CD4-positive, alpha-beta T cell (primary cell): ENCODE data around the gene WASL. TPM values are rescaled to one million over a fixed set of nuclear protein-coding genes. Genes with fewer than 3 reads are reported as not detected.

ENCODE experiments used
- ATAC-seq: fragments of 200-7000 bp; cut with Tn5 transposase; one replicate; pipeline ENCODE4 v1.10.0; 2022; ENCODE audit warnings: mild to moderate bottlenecking; ENCODE audit not compliant: poor library complexity
- CTCF ChIA-PET: fragments of 350-600 bp; sonication (Branson Sonifier 250); formaldehyde crosslinking; loops from one replicate; lab custom pipeline; 2021; ENCODE audit warnings: antibody characterized with exemption, inconsistent platforms; lab: Charles Lee
- POLR2A ChIA-PET: fragments of 350-600 bp; sonication (Branson Sonifier 250); formaldehyde crosslinking; loops from one replicate; lab custom pipeline; 2021; ENCODE audit warnings: antibody characterized with exemption, inconsistent platforms; lab: Charles Lee
- DNase-seq, 14 experiments: peaks; one replicate each; pipeline ENCODE4 v3.0.0-alpha.2; 2013 to 2020; ENCODE audit warnings: mixed read lengths in 2 of 14
- H3K27ac ChIP-seq, 2 donors: one replicate each; pipeline versions ENCODE4 v1.5.1 to v1.7.0; 2013; ENCODE audit warnings: low read length in 2 of 2, low read depth in 1 of 2, mild to moderate bottlenecking in 1 of 2
- H3K27me3 ChIP-seq, 2 experiments: 1 replicate in 1 of 2; 2 replicates in 1 of 2; pipeline versions ENCODE4 v1.6.1 to v1.7.0; 2013; ENCODE audit warnings: low read length in 2 of 2, control low read depth in 1 of 2, mild to moderate bottlenecking in 1 of 2, moderate library complexity in 1 of 2; ENCODE audit not compliant: insufficient read depth in 2 of 2, control insufficient read depth in 1 of 2
- H3K36me3 ChIP-seq: one replicate; pipeline ENCODE4 v1.6.1; 2013; ENCODE audit warnings: low read length, control low read depth; ENCODE audit not compliant: insufficient read depth
- H3K4me1 ChIP-seq: one replicate; pipeline ENCODE4 v1.6.1; 2013; ENCODE audit warnings: low read length, control low read depth; ENCODE audit not compliant: insufficient read depth
- H3K4me3 ChIP-seq: one replicate; pipeline ENCODE4 v1.5.1; 2013; ENCODE audit warnings: mild to moderate bottlenecking, low read length, moderate library complexity
- H3K9me3 ChIP-seq, 2 experiments: 1 replicate in 1 of 2; 2 replicates in 1 of 2; pipeline versions ENCODE4 v1.6.1 to v1.7.0; 2013; ENCODE audit warnings: low read length in 2 of 2, mild to moderate bottlenecking in 2 of 2, control low read depth in 1 of 2, moderate library complexity in 1 of 2; ENCODE audit not compliant: control insufficient read depth in 1 of 2, insufficient read depth in 1 of 2
- H3K27ac Mint-ChIP-seq: one replicate; pipeline ENCODE4 v1.8.0; 2020; ENCODE audit warnings: mixed read lengths
- H3K27me3 Mint-ChIP-seq: one replicate; pipeline ENCODE4 v1.8.0; 2021; ENCODE audit warnings: mixed read lengths
- H3K36me3 Mint-ChIP-seq: one replicate; pipeline ENCODE4 v1.8.0; 2021; ENCODE audit warnings: low read depth, mixed read lengths
- H3K4me1 Mint-ChIP-seq: one replicate; pipeline ENCODE4 v1.8.0; 2021; ENCODE audit warnings: low read depth, mixed read lengths
- H3K4me3 Mint-ChIP-seq: one replicate; pipeline ENCODE4 v1.8.0; 2020; ENCODE audit warnings: mild to moderate bottlenecking, mixed read lengths
- H3K9me3 Mint-ChIP-seq: one replicate; pipeline ENCODE4 v1.8.0; 2020; ENCODE audit warnings: mixed read lengths
- CTCF ChIP-seq: fragments of 200-600 bp; IDR thresholded peaks from one replicate; pipeline ENCODE4 v1.8.0; 2022; ENCODE audit warnings: antibody characterized with exemption, mild to moderate bottlenecking
- intact Hi-C, 2 experiments: fragments of 100-400 bp; cut with DNase I in 1 of 2; cut with micrococcal nuclease in 1 of 2; formaldehyde crosslinking; loops; one replicate each; pipeline versions ENCODE4 v1.15.1 to v1.9.0; 2023 to 2025; cut with DNase I, micrococcal nuclease
- total RNA-seq, 174 experiments: library from RNA in 2 of 174; stranded (reverse) in 2 of 174; gene quantifications; one replicate each; pipeline ENCODE4 v1.2.3 and lab custom pipeline; 2021 to 2026

WASL gene
- total RNA-seq, 2 experiments from 2014 or later = 8.6 to 9.3 TPM

GRCh38 chr7:123768493-123768892 is 19.7 kb upstream of the WASL start:
- Mint-ChIP-seq H3K27ac (no peak overlapping the region), H3K4me1 (no peaks in the 10 kb centered on the region), H3K9me3 (no peaks in the 10 kb centered on the region), H3K4me3 (no peak overlapping the region), H3K36me3 (no peaks in the 10 kb centered on the region), H3K27me3 (peaks cover 7% of the 10 kb centered on the region)
- no peaks in the 10 kb centered on the region for H3K36me3 ChIP-seq
- H3K4me1 ChIP-seq = no peaks in the 10 kb centered on the region
- ChIA-PET POLR2A (no interaction called here), CTCF (no interaction called here)
- no peak overlapping the region for H3K4me3 ChIP-seq
- no peak for ATAC-seq
- DNase-seq = no peak
- H3K27ac ChIP-seq = no peak overlapping the region
- no peaks in the 10 kb centered on the region for H3K9me3 ChIP-seq
- intact Hi-C loops = no loop called here
- H3K27me3 ChIP-seq = no peaks in the 10 kb centered on the region
- no peak for TF ChIP-seq CTCF

GRCh38 chr7:123763191-123763661 is 14.4 kb upstream of the WASL start:
- no peak overlapping the region for H3K27ac ChIP-seq
- no peaks in the 10 kb centered on the region for H3K27me3 ChIP-seq
- intact Hi-C loops = no loop called here
- Mint-ChIP-seq H3K4me3 (no peak overlapping the region), H3K36me3 (no peaks in the 10 kb centered on the region), H3K4me1 (no peaks in the 10 kb centered on the region), H3K27ac (no peak overlapping the region), H3K27me3 (peaks cover 14% of the 10 kb centered on the region), H3K9me3 (peaks cover 3% of the 10 kb centered on the region)
- POLR2A ChIA-PET = no interaction called here
- CTCF ChIA-PET = interaction anchor here (1.0 kb wide), 1 partner anchor 14 kb away, joined by 3 read pairs; the partner anchor contains the start of gene WASL
- ATAC-seq = no peak
- no peak for TF ChIP-seq CTCF
- no peak overlapping the region for H3K4me3 ChIP-seq
- no peak for DNase-seq
- H3K36me3 ChIP-seq = no peaks in the 10 kb centered on the region
- H3K9me3 ChIP-seq = no peaks in the 10 kb centered on the region
- no peaks in the 10 kb centered on the region for H3K4me1 ChIP-seq

GRCh38 chr7:123761729-123762128 is 12.9 kb upstream of the WASL start:
- intact Hi-C loops = no loop called here
- Mint-ChIP-seq H3K4me3 (no peak overlapping the region), H3K4me1 (peaks cover 5% of the 10 kb centered on the region), H3K27ac (no peak overlapping the region), H3K9me3 (peaks cover 3% of the 10 kb centered on the region), H3K36me3 (no peaks in the 10 kb centered on the region), H3K27me3 (peaks cover 14% of the 10 kb centered on the region)
- ATAC-seq (no peak), DNase-seq (no peak)
- Histone ChIP-seq H3K4me3 (no peak overlapping the region), H3K4me1 (no peaks in the 10 kb centered on the region), H3K36me3 (no peaks in the 10 kb centered on the region), H3K27ac (no peak overlapping the region), H3K9me3 (no peaks in the 10 kb centered on the region), H3K27me3 (no peaks in the 10 kb centered on the region)
- POLR2A ChIA-PET = no interaction called here
- CTCF ChIA-PET = no interaction called here
- no peak for TF ChIP-seq CTCF
